SK-N-SH (cell line): ENCODE results near the gene DKC1.

Experiments
- CTCF ChIP-seq: fragments of 200-600 bp; sonication (generic); IDR thresholded peaks from 2 replicates; pipeline ENCODE4 v1.6.1; 2017; ENCODE audit warnings: antibody characterized with exemption, mild to moderate bottlenecking, moderate library complexity
- EP300 ChIP-seq, 2 experiments: IDR thresholded peaks; 2 replicates each; pipeline versions ENCODE4 v1.4.0 to v1.6.1; 2012; ENCODE audit warnings: borderline replicate concordance in 1 of 2, low read depth in 1 of 2, low read length in 1 of 2
- FOSL2 ChIP-seq: IDR thresholded peaks from 2 replicates; pipeline ENCODE4 v1.4.0; 2012; ENCODE audit warnings: low read depth, mild to moderate bottlenecking, moderate library complexity, borderline replicate concordance
- FOXJ3 ChIP-seq: sonication (generic); formaldehyde crosslinking; IDR thresholded peaks from 2 replicates; pipeline ENCODE4 v1.5.1; 2020; ENCODE audit warnings: mild to moderate bottlenecking, missing genetic modification reagents
- IRF3 ChIP-seq: fragments of 150-350 bp; IDR thresholded peaks from 2 replicates; pipeline ENCODE4 v1.6.1; 2016; ENCODE audit warnings: mild to moderate bottlenecking, low read depth, low read length
- NRF1 ChIP-seq: IDR thresholded peaks from 2 replicates; pipeline ENCODE4 v1.6.1; 2012; ENCODE audit warnings: low read depth, mild to moderate bottlenecking, low read length
- REST ChIP-seq: IDR thresholded peaks from 2 replicates; pipeline ENCODE4 v1.6.1; 2012; ENCODE audit warnings: mild to moderate bottlenecking, low read depth, low read length, moderate library complexity
- SIN3A ChIP-seq: IDR thresholded peaks from 2 replicates; pipeline ENCODE4 v1.6.1; 2012; ENCODE audit warnings: low read depth, mild to moderate bottlenecking, low read length, moderate library complexity, borderline replicate concordance
- TCF12 ChIP-seq: IDR thresholded peaks from 2 replicates; pipeline ENCODE4 v1.4.0; 2012
- USF2 ChIP-seq: fragments of 150-350 bp; IDR thresholded peaks from 2 replicates; pipeline ENCODE4 v1.6.1; 2017; ENCODE audit warnings: antibody characterized with exemption, low read length, low read depth, borderline replicate concordance
- YY1 ChIP-seq: IDR thresholded peaks from 2 replicates; pipeline ENCODE4 v1.4.0; 2012; ENCODE audit warnings: low read depth, mild to moderate bottlenecking
- TF ChIP-seq, protein P1 (sequence below): IDR thresholded peaks from 2 replicates; pipeline ENCODE4; 2012
- TF ChIP-seq, protein P2 (sequence below): IDR thresholded peaks from 2 replicates; pipeline ENCODE4 v1.4.0; 2012; ENCODE audit warnings: low read depth

GRCh38 chrX:154813801-154814200, 51.1 kb downstream of the DKC1 start:
- no peak for TF ChIP-seq FOXJ3 (CRISPR knock-in tag)
- no peak for TF ChIP-seq CTCF
- TF ChIP-seq, protein P1, sequence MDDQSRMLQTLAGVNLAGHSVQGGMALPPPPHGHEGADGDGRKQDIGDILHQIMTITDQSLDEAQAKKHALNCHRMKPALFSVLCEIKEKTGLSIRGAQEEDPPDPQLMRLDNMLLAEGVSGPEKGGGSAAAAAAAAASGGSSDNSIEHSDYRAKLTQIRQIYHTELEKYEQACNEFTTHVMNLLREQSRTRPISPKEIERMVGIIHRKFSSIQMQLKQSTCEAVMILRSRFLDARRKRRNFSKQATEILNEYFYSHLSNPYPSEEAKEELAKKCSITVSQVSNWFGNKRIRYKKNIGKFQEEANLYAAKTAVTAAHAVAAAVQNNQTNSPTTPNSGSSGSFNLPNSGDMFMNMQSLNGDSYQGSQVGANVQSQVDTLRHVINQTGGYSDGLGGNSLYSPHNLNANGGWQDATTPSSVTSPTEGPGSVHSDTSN, result no peak
- TF ChIP-seq USF2, result no peak
- TF ChIP-seq SIN3A, result no peak
- TF ChIP-seq IRF3, result no peak
- no peak for TF ChIP-seq EP300 (IDR thresholded peaks at IDR 0.05; ENCODE audit: borderline replicate concordance in 1 of 2, low read depth in 1 of 2, low read length in 1 of 2)
- no peak for TF ChIP-seq REST
- no peak for TF ChIP-seq TCF12
- TF ChIP-seq NRF1, result no peak
- TF ChIP-seq, protein P2, sequence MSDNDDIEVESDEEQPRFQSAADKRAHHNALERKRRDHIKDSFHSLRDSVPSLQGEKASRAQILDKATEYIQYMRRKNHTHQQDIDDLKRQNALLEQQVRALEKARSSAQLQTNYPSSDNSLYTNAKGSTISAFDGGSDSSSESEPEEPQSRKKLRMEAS, result no peak
- no peak for TF ChIP-seq YY1
- no peak for TF ChIP-seq FOSL2
